ENCODE measurements around the gene NTF3. TPM values are rescaled to one million over a fixed set of nuclear protein-coding genes. Genes with fewer than 3 reads are reported as not detected.

Gene NTF3
- total RNA-seq, 1 experiment from 2014 or later: not detected

DNA sequence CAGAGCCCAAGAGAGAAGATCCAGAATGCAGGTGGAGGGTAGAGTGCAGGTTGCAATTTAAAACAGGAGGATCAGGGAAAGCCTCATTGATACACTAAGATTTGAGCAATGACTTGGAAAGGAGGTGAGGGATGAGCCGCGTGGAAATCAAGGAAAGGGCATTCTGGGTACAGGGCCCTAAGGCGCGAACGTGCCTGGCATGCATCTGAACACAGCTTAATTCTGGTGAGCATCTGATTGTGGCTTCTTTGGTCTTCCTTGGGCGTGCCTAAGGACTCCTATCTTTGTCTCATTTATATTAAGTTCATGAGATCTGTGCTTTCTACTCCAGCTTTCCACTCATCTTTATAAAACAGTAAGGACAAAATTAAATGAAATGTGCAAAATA lies 79.3 kb downstream of the NTF3 start:
- H3K36me3 ChIP-seq (ENCODE audit: control insufficient read depth, insufficient read depth, low read length): no peaks in the 10 kb centered on the region
- H3K27me3 ChIP-seq (ENCODE audit: control insufficient read depth, insufficient read depth, low read length): no peaks in the 10 kb centered on the region; the same call in 1 of the 2 replicates
- intact Hi-C loops (cut with micrococcal nuclease; ENCODE audit: unreplicated experiment) (no loop called here), in situ Hi-C loops (cut with HindIII; ENCODE audit: low pct_unique_long_range_greater_than_20kb, low sequenced_read_pairs) (no loop called here)
- POLR2A ChIA-PET: no interaction called here
- CTCF ChIA-PET: no interaction called here
- H3K4me1 ChIP-seq (ENCODE audit: control insufficient read depth, insufficient read depth, low read length): no peaks in the 10 kb centered on the region
- DNase-seq (ENCODE audit: low read depth, low spot score) (no peak), ATAC-seq (no peak)
- H3K27ac ChIP-seq (ENCODE audit: low read length): no peak overlapping the region
- BruUV-seq (replicated peaks): no TSS peak
- H3K9me3 ChIP-seq (ENCODE audit: control insufficient read depth, insufficient read depth, low read depth, low read length): no peaks in the 10 kb centered on the region
- no peak for TF ChIP-seq TCF7L2 (IDR thresholded peaks at IDR 0.05; ENCODE audit: low read depth, low read length)
- TF ChIP-seq SIN3A (IDR thresholded peaks at IDR 0.05; ENCODE audit: borderline replicate concordance, insufficient read depth, low read depth, low read length): no peak
- TF ChIP-seq, protein P1, sequence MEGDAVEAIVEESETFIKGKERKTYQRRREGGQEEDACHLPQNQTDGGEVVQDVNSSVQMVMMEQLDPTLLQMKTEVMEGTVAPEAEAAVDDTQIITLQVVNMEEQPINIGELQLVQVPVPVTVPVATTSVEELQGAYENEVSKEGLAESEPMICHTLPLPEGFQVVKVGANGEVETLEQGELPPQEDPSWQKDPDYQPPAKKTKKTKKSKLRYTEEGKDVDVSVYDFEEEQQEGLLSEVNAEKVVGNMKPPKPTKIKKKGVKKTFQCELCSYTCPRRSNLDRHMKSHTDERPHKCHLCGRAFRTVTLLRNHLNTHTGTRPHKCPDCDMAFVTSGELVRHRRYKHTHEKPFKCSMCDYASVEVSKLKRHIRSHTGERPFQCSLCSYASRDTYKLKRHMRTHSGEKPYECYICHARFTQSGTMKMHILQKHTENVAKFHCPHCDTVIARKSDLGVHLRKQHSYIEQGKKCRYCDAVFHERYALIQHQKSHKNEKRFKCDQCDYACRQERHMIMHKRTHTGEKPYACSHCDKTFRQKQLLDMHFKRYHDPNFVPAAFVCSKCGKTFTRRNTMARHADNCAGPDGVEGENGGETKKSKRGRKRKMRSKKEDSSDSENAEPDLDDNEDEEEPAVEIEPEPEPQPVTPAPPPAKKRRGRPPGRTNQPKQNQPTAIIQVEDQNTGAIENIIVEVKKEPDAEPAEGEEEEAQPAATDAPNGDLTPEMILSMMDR (IDR thresholded peaks at IDR 0.05): no peak
- TF ChIP-seq, protein P2, sequence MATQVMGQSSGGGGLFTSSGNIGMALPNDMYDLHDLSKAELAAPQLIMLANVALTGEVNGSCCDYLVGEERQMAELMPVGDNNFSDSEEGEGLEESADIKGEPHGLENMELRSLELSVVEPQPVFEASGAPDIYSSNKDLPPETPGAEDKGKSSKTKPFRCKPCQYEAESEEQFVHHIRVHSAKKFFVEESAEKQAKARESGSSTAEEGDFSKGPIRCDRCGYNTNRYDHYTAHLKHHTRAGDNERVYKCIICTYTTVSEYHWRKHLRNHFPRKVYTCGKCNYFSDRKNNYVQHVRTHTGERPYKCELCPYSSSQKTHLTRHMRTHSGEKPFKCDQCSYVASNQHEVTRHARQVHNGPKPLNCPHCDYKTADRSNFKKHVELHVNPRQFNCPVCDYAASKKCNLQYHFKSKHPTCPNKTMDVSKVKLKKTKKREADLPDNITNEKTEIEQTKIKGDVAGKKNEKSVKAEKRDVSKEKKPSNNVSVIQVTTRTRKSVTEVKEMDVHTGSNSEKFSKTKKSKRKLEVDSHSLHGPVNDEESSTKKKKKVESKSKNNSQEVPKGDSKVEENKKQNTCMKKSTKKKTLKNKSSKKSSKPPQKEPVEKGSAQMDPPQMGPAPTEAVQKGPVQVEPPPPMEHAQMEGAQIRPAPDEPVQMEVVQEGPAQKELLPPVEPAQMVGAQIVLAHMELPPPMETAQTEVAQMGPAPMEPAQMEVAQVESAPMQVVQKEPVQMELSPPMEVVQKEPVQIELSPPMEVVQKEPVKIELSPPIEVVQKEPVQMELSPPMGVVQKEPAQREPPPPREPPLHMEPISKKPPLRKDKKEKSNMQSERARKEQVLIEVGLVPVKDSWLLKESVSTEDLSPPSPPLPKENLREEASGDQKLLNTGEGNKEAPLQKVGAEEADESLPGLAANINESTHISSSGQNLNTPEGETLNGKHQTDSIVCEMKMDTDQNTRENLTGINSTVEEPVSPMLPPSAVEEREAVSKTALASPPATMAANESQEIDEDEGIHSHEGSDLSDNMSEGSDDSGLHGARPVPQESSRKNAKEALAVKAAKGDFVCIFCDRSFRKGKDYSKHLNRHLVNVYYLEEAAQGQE (IDR thresholded peaks at IDR 0.05; ENCODE audit: insufficient read depth in 1 of 2, low read depth in 2 of 2, low read length in 1 of 2): no peak
- no peak for TF ChIP-seq POLR2AphosphoS5 (IDR thresholded peaks at IDR 0.05; ENCODE audit: low read depth, low read length)
- no peak overlapping the region for H3K4me3 ChIP-seq (ENCODE audit: low read depth in 2 of 2, low read length in 2 of 2)

DNA sequence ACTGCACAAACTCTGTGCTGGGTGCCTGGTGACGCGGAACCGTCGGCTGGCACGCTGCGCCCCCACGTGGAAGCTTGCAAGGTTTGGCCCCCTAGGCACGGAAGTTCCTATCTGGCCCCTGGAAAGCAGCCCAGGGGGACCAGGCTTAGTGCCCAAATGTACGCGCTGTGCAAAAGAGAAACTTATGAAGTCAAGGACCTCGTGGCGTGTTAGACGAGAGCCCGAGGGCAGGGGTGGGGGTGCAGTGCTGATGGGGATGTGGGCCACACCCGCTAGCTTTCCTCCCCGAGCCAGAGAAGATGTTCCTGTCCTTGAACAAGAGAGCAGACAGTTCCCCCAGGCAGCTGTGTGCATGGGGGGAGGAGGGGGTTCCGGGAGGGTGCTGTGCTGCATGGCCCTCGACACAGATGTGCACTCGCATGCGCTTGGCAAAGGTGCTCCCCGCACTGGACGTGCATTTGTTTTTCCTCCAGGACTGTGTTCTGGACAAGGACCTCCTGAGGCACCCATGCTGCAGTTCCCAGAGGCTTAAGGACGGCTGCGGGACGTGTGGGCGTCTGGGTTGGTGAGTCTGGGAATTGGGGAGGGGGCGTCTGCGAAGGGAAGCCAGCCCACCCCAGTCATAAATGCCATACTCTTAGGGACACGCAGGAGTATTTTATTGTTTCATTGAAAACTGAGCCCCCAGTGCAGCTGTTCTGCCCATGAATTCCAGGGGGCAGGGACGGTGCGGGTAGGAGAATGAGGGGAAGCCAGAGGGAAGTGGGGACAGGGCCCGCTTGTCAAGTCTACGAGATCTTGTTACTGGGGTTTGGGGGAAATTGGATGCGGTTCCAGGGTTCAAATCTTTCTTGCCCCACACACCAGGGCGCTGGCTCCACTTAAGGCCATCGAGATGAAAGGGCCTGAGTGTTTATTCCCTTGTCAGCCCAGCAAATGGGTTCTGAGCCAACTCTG lies 80.0 kb downstream of the NTF3 start:
- in situ Hi-C loops (cut with HindIII; ENCODE audit: low pct_unique_long_range_greater_than_20kb, low sequenced_read_pairs) (no loop called here), intact Hi-C loops (cut with micrococcal nuclease; ENCODE audit: unreplicated experiment) (no loop called here)
- H3K9me3 ChIP-seq (ENCODE audit: control insufficient read depth, insufficient read depth, low read depth, low read length): no peaks in the 10 kb centered on the region
- ChIA-PET CTCF (interaction anchor here (0.6 kb wide), 1 partner anchor 375 kb away, joined by 4 read pairs; no protein-coding TSS in a partner anchor), POLR2A (no interaction called here)
- DNase-seq (ENCODE audit: low read depth, low spot score) (no peak), ATAC-seq (no peak)
- H3K4me1 ChIP-seq (ENCODE audit: control insufficient read depth, insufficient read depth, low read length): no peaks in the 10 kb centered on the region
- H3K27ac ChIP-seq (ENCODE audit: low read length): no peak overlapping the region
- BruUV-seq (replicated peaks): no TSS peak
- TF ChIP-seq POLR2AphosphoS5 (IDR thresholded peaks at IDR 0.05; ENCODE audit: low read depth, low read length) (no peak), TCF7L2 (IDR thresholded peaks at IDR 0.05; ENCODE audit: low read depth, low read length) (no peak), SIN3A (IDR thresholded peaks at IDR 0.05; ENCODE audit: borderline replicate concordance, insufficient read depth, low read depth, low read length) (no peak)
- TF ChIP-seq, protein P1 (IDR thresholded peaks at IDR 0.05): peak; percentile 38
- TF ChIP-seq, protein P2 (IDR thresholded peaks at IDR 0.05; ENCODE audit: insufficient read depth in 1 of 2, low read depth in 2 of 2, low read length in 1 of 2): no peak
- H3K36me3 ChIP-seq (ENCODE audit: control insufficient read depth, insufficient read depth, low read length): no peaks in the 10 kb centered on the region
- no peak overlapping the region for H3K4me3 ChIP-seq (ENCODE audit: low read depth in 2 of 2, low read length in 2 of 2)
- no peaks in the 10 kb centered on the region; the same call in 1 of the 2 replicates for H3K27me3 ChIP-seq (ENCODE audit: control insufficient read depth, insufficient read depth, low read length)

Data from Panc1 (cell line).